ENCODE measurements around the gene TAF1C. TPM values are rescaled to one million over a fixed set of nuclear protein-coding genes. Genes with fewer than 3 reads are reported as not detected.

TAF1C gene
- total and polyA plus RNA-seq, 2 of the 8 experiments (the other 6 are each of a cell fraction or from before 2014, with no cell fraction given): 44.6 to 63.8 TPM

DNA sequence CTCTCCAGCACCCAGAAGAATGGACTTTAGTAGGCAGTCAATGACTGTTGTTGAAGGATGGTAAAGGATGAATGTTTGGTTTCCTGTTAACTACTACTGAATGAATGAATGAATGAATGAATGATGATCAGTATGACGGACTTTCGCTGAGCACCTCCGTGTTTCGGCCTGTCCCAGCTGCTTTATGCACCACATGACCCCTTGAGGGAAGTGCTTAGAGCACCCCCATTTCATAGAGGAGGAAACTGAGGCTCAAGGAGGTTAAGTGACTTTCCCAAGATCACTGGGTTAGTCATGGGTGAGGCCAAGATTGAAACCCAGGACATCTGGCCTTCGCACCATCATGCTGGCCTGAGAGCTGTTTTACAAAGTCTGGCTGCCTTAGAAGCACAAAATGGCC is 46.1 kb upstream of the TAF1C start:
- no peak overlapping the region for H4K5ac ChIP-seq (ENCODE audit: insufficient read length, low read depth, low read length)
- no peaks in the 10 kb centered on the region for H4K20me1 ChIP-seq (replicated peaks in 1 of 2; ENCODE audit: control insufficient read depth in 1 of 2, insufficient read depth in 2 of 2, low read length in 2 of 2)
- H2BK20ac ChIP-seq (ENCODE audit: low read length): no peak overlapping the region
- no peak for DNase-seq (ENCODE audit: low read depth in 1 of 2, low spot score in 2 of 2)
- no peak overlapping the region for H2BK120ac ChIP-seq (replicated peaks; ENCODE audit: low read depth, low read length)
- no peak for TF ChIP-seq TCF12 (IDR thresholded peaks at IDR 0.05; ENCODE audit: low read depth, low read length)
- no peak overlapping the region for H3K4me3 ChIP-seq (ENCODE audit: extremely low read depth in 1 of 4, insufficient read depth in 2 of 4, low read depth in 3 of 4, low read length in 4 of 4)
- no peak overlapping the region for H3K23ac ChIP-seq (ENCODE audit: insufficient read length)
- no peaks in the 10 kb centered on the region for H3K79me2 ChIP-seq (ENCODE audit: control insufficient read depth in 1 of 2, insufficient read depth in 2 of 2, low read length in 2 of 2)
- H2BK15ac ChIP-seq (ENCODE audit: low read length): no peak overlapping the region
- H2BK5ac ChIP-seq (ENCODE audit: low read depth, low read length): no peak overlapping the region
- no peaks in the 10 kb centered on the region for H3K27me3 ChIP-seq (replicated peaks in 1 of 4; ENCODE audit: control insufficient read depth in 3 of 4, extremely low read depth in 1 of 4, insufficient read depth in 3 of 4, low read length in 3 of 4)
- H2AK5ac ChIP-seq (ENCODE audit: low read depth, low read length): no peak overlapping the region; the same call in 1 of the 2 replicates
- H4K8ac ChIP-seq (ENCODE audit: extremely low read depth, insufficient read depth, low read length): no peak overlapping the region
- H3K9ac ChIP-seq (replicated peaks in 1 of 4; ENCODE audit: extremely low read depth in 1 of 4, low read depth in 3 of 4, low read length in 3 of 4): no peak overlapping the region
- no peak overlapping the region for H3K4ac ChIP-seq (replicated peaks; ENCODE audit: insufficient read length, low read depth, low read length)
- H3K14ac ChIP-seq (ENCODE audit: insufficient read length): no peak overlapping the region
- FAIRE-seq: no peak
- POLR2A ChIA-PET (ENCODE audit: partially characterized antibody): interaction anchor here (0.6 kb wide), 1 partner anchor 58 kb away, joined by 3 read pairs; no protein-coding TSS in a partner anchor
- no peaks in the 10 kb centered on the region for H3K79me1 ChIP-seq (ENCODE audit: low read depth, low read length)
- no peak overlapping the region for H3K18ac ChIP-seq (ENCODE audit: extremely low read depth, low read length)
- no peak overlapping the region for H4K91ac ChIP-seq (replicated peaks; ENCODE audit: insufficient read length, low read length)
- no peak overlapping the region for H2BK12ac ChIP-seq (ENCODE audit: low read depth, low read length)
- H3K4me2 ChIP-seq (ENCODE audit: insufficient read depth in 1 of 2, low read depth in 2 of 2, low read length in 2 of 2): no peak overlapping the region
- no peaks in the 10 kb centered on the region for H3K23me2 ChIP-seq (ENCODE audit: low read depth, low read length)
- CTCF ChIA-PET (ENCODE audit: partially characterized antibody): interaction anchor here (0.6 to 1.2 kb wide), 3 partner anchors 17 to 263 kb away, joined by 3 to 4 read pairs (median 3); no protein-coding TSS in a partner anchor
- H3K27ac ChIP-seq (ENCODE audit: low read depth, low read length): no peak overlapping the region
- H3K56ac ChIP-seq (replicated peaks; ENCODE audit: insufficient read length, low read depth, low read length): no peak overlapping the region
- no peaks in the 10 kb centered on the region for H3K36me3 ChIP-seq (ENCODE audit: control insufficient read depth in 2 of 4, insufficient read depth in 4 of 4, low read length in 3 of 4)
- no peak overlapping the region for H2AFZ ChIP-seq (ENCODE audit: low read length)
- no peaks in the 10 kb centered on the region for H3K9me3 ChIP-seq (ENCODE audit: insufficient read depth in 2 of 2, low read depth in 1 of 2, low read length in 1 of 2)
- 84% methylated on average over 5 of the region's 5 CpGs; no CpG with 5 or more reads in 1 of the 2 experiments for WGBS, 2 experiments (ENCODE audit: extremely low coverage in 1 of 2, insufficient coverage in 1 of 2, insufficient read length in 1 of 2, insufficient replicate concordance in 2 of 2, low coverage in 1 of 2, low lambda C conversion rate in 2 of 2, missing lambda C conversion rate in 1 of 2)
- H3K4me1 ChIP-seq (replicated peaks in 1 of 4; ENCODE audit: control insufficient read depth in 3 of 4, insufficient read depth in 4 of 4, low read length in 3 of 4): peaks cover 0 to 9% (median 5%) of the 10 kb centered on the region in 4 experiments; a peak in 6 of 7 replicates
